HepG2 (cell line): ENCODE results near the gene MAP3K2. TPM values are rescaled to one million over a fixed set of nuclear protein-coding genes. Genes with fewer than 3 reads are reported as not detected.

Experiments used
- BHLHE40 ChIP-seq: IDR thresholded peaks from 2 replicates; pipeline ENCODE4 v1.6.1; 2011; ENCODE audit warnings: low read length, improper control_type of control experiment
- DZIP1 ChIP-seq: sonication (generic); formaldehyde crosslinking; IDR thresholded peaks from 2 replicates; pipeline ENCODE4 v1.5.0; 2020; ENCODE audit warnings: mild to moderate bottlenecking, missing genetic modification reagents
- FOXO1 ChIP-seq: sonication (generic); formaldehyde crosslinking; IDR thresholded peaks from 2 replicates; pipeline ENCODE4 v1.4.0; 2020; ENCODE audit warnings: missing genetic modification reagents
- KDM5A ChIP-seq: fragments of 200-600 bp; sonication (generic); IDR thresholded peaks from 2 replicates; pipeline ENCODE4 v1.7.0; 2018; ENCODE audit warnings: antibody characterized with exemption, mild to moderate bottlenecking, low read length, borderline replicate concordance
- LCORL ChIP-seq, 2 experiments: fragments of 450-650 bp in 1 of 2; sonication (generic) in 1 of 2; formaldehyde crosslinking in 1 of 2; IDR thresholded peaks; 2 replicates each; pipeline versions ENCODE4 v1.5.0 to v1.6.1; 2017 to 2020; ENCODE audit warnings: antibody characterized with exemption in 1 of 2, missing genetic modification reagents in 1 of 2
- MYC ChIP-seq: sonication (generic); formaldehyde crosslinking; IDR thresholded peaks from 2 replicates; pipeline ENCODE4 v1.9.0; 2021; ENCODE audit warnings: missing genetic modification reagents, borderline replicate concordance
- NCOA2 ChIP-seq: sonication (generic); formaldehyde crosslinking; IDR thresholded peaks from 2 replicates; pipeline ENCODE4 v1.8.0; 2022; ENCODE audit warnings: inconsistent platforms
- NFE2L1 ChIP-seq: sonication (generic); formaldehyde crosslinking; IDR thresholded peaks from 2 replicates; pipeline ENCODE4 v1.4.0; 2020; ENCODE audit warnings: missing genetic modification reagents, mild to moderate bottlenecking, borderline replicate concordance
- PITX1 ChIP-seq: sonication (generic); formaldehyde crosslinking; IDR thresholded peaks from 2 replicates; pipeline ENCODE4 v1.5.1; 2020; ENCODE audit warnings: mild to moderate bottlenecking, missing genetic modification reagents
- POLR2G ChIP-seq: fragments of 200-400 bp; formaldehyde crosslinking; IDR thresholded peaks from 2 replicates; pipeline ENCODE4 v1.6.1; 2018; ENCODE audit warnings: mild to moderate bottlenecking, low read depth, low read length, moderate library complexity
- SRSF1 ChIP-seq: fragments of 200-400 bp; formaldehyde crosslinking; optimal IDR thresholded peaks from 2 replicates; pipeline ENCODE3; 2017; ENCODE audit warnings: mild to moderate bottlenecking, low read depth, low read length, moderate library complexity
- STAT5B ChIP-seq: sonication (generic); formaldehyde crosslinking; IDR thresholded peaks from 2 replicates; pipeline ENCODE4 v1.4.0; 2020; ENCODE audit warnings: missing genetic modification reagents
- XRCC5 ChIP-seq: fragments of 200-400 bp; formaldehyde crosslinking; optimal IDR thresholded peaks from 2 replicates; pipeline ENCODE3; 2017; ENCODE audit warnings: mild to moderate bottlenecking, low read length
- ZFP36L2 ChIP-seq: sonication (generic); formaldehyde crosslinking; IDR thresholded peaks from 2 replicates; pipeline ENCODE4 v1.4.0; 2020; ENCODE audit warnings: missing genetic modification reagents
- ZMYM3 ChIP-seq: sonication (generic); formaldehyde crosslinking; IDR thresholded peaks from 2 replicates; pipeline ENCODE4 v1.5.1; 2020; ENCODE audit warnings: mild to moderate bottlenecking, missing genetic modification reagents
- ZNF143 ChIP-seq: sonication (generic); formaldehyde crosslinking; IDR thresholded peaks from 2 replicates; pipeline ENCODE4 v1.4.0; 2020; ENCODE audit warnings: missing genetic modification reagents
- ZNF160 ChIP-seq: sonication (generic); formaldehyde crosslinking; IDR thresholded peaks from 2 replicates; pipeline ENCODE4 v1.8.0; 2022; ENCODE audit warnings: mild to moderate bottlenecking, inconsistent platforms, missing genetic modification reagents
- ZNF17 ChIP-seq: sonication (generic); formaldehyde crosslinking; IDR thresholded peaks from 2 replicates; pipeline ENCODE4 v1.5.0; 2020; ENCODE audit warnings: mild to moderate bottlenecking, missing genetic modification reagents
- ZNF20 ChIP-seq: sonication (generic); formaldehyde crosslinking; IDR thresholded peaks from 2 replicates; pipeline ENCODE4 v1.4.0; 2020; ENCODE audit warnings: mild to moderate bottlenecking, moderate library complexity, missing genetic modification reagents
- ZNF230 ChIP-seq: sonication (generic); formaldehyde crosslinking; IDR thresholded peaks from 2 replicates; pipeline ENCODE4 v1.4.0; 2020; ENCODE audit warnings: mild to moderate bottlenecking, missing genetic modification reagents
- ZNF282 ChIP-seq: fragments of 450-650 bp; IDR thresholded peaks from 2 replicates; pipeline ENCODE4 v1.6.1; 2018; ENCODE audit not compliant: partially characterized antibody
- ZNF510 ChIP-seq: sonication (generic); formaldehyde crosslinking; IDR thresholded peaks from 2 replicates; pipeline ENCODE4 v1.4.0; 2020; ENCODE audit warnings: low read depth, mild to moderate bottlenecking, missing genetic modification reagents
- ZNF547 ChIP-seq: sonication (generic); formaldehyde crosslinking; IDR thresholded peaks from 2 replicates; pipeline ENCODE4 v1.5.1; 2020; ENCODE audit warnings: mild to moderate bottlenecking, missing genetic modification reagents
- ZNF598 ChIP-seq: sonication (generic); formaldehyde crosslinking; IDR thresholded peaks from 2 replicates; pipeline ENCODE4 v1.5.1; 2020; ENCODE audit warnings: mild to moderate bottlenecking, missing genetic modification reagents, borderline replicate concordance
- ZNF777 ChIP-seq: sonication (generic); formaldehyde crosslinking; IDR thresholded peaks from 2 replicates; pipeline ENCODE4 v1.4.0; 2020; ENCODE audit warnings: missing genetic modification reagents
- polyA plus RNA-seq, 8 experiments: library from polyadenylated mRNA; depleted of rRNA in 3 of 8; stranded (reverse) in 7 of 8; unstranded in 1 of 8; fragments of >200 nt; fragmentation: Illumina TruSeq in 4 of 8; extraction: Trizol in 4 of 8; gene quantifications; 2 replicates each; pipeline versions ENCODE4 v1.2.1 to v1.2.3, GENCODE V29; 2011 to 2016; ENCODE audit warnings: low read depth in 4 of 8, missing spikeins in 1 of 8, mixed read lengths in 1 of 8; ENCODE audit not compliant: insufficient read depth in 1 of 8
- total RNA-seq, 5 experiments: library from RNA; depleted of rRNA; stranded (reverse); fragments of >200 nt; fragmentation: Illumina TruSeq; extraction: Trizol; gene quantifications; 2 replicates each; pipeline ENCODE4 v1.2.3, GENCODE V29; 2016; ENCODE audit warnings: low read depth in 1 of 5
- TF ChIP-seq, protein P1 (sequence below): IDR thresholded peaks from 2 replicates; pipeline ENCODE4 v1.6.1; 2012; ENCODE audit warnings: inconsistent platforms
- TF ChIP-seq, protein P2 (sequence below): sonication (generic); formaldehyde crosslinking; conservative IDR thresholded peaks from 2 replicates; pipeline ENCODE4 v1.4.0; 2020; ENCODE audit warnings: missing genetic modification reagents

MAP3K2 gene
- total and polyA plus RNA-seq, 2 of the 13 experiments (the other 11 are each of a cell fraction or from before 2014, with no cell fraction given) = 12.2 to 37.2 TPM

- TF ChIP-seq ZNF230 (peak; percentile 71; the same call in 1 of the 2 replicates), ZNF20 (no peak), STAT5B (CRISPR knock-in tag) (peak; percentile 48; the same call in 1 of the 2 replicates), ZNF160 (peak; percentile 92), ZNF777 (CRISPR knock-in tag) (0 out of 2 replicates have a peak, but pooled peaks have one; percentile 25), PITX1 (CRISPR knock-in tag) (peak; percentile 97), ZNF17 (CRISPR knock-in tag) (no peak; the same call in 1 of the 2 replicates), ZMYM3 (peak; percentile 35), LCORL (IDR thresholded peaks at IDR 0.05) (peak; percentile 58), LCORL (CRISPR knock-in tag; IDR thresholded peaks at IDR 0.05) (peak; percentile 73), KDM5A (peak; percentile 78), ZFP36L2 (CRISPR knock-in tag) (no peak; the same call in 1 of the 2 replicates), DZIP1 (CRISPR knock-in tag) (peak; percentile 81; the same call in 1 of the 2 replicates), XRCC5 (peak; percentile 90), ZNF510 (CRISPR knock-in tag) (peak; percentile 97), POLR2G (peak; percentile 99), ZNF143 (CRISPR knock-in tag) (peak; percentile 55; the same call in 1 of the 2 replicates), NFE2L1 (CRISPR knock-in tag) (peak; percentile 21; the same call in 1 of the 2 replicates), SRSF1 (peak; percentile 96), ZNF547 (CRISPR knock-in tag) (peak; percentile 86), BHLHE40 (no peak), FOXO1 (peak; percentile 70), ZNF598 (CRISPR knock-in tag) (peak; percentile 82; the same call in 1 of the 2 replicates), NCOA2 (CRISPR knock-in tag) (peak; percentile 80), MYC (CRISPR knock-in tag) (peak; percentile 98), ZNF282 (no peak)
- TF ChIP-seq, protein P1, sequence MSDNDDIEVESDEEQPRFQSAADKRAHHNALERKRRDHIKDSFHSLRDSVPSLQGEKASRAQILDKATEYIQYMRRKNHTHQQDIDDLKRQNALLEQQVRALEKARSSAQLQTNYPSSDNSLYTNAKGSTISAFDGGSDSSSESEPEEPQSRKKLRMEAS = peak; percentile 95
- TF ChIP-seq, protein P2, sequence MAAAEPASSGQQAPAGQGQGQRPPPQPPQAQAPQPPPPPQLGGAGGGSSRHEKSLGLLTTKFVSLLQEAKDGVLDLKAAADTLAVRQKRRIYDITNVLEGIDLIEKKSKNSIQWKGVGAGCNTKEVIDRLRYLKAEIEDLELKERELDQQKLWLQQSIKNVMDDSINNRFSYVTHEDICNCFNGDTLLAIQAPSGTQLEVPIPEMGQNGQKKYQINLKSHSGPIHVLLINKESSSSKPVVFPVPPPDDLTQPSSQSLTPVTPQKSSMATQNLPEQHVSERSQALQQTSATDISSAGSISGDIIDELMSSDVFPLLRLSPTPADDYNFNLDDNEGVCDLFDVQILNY (CRISPR knock-in tag) = no peak; the same call in 1 of the 2 replicates
Measured at GRCh38 chr2:127418300-127419111, 30.7 kb upstream of the MAP3K2 start, which contains the start of gene PROC (continued).
